ENCODE measurements around the gene FXYD6.

- TF ChIP-seq CTCF (IDR thresholded peaks at IDR 0.05; ENCODE audit: insufficient read depth, low read length) (no peak), POLR2AphosphoS5 (IDR thresholded peaks at IDR 0.05; ENCODE audit: low read depth) (no peak), GABPA (IDR thresholded peaks at IDR 0.05; ENCODE audit: low read depth) (no peak)
These were observed 15.1 kb downstream of the FXYD6 start for GRCh38 chr11:117861151-117862018.
